ENCODE measurements around the gene FBXL7.

DNA sequence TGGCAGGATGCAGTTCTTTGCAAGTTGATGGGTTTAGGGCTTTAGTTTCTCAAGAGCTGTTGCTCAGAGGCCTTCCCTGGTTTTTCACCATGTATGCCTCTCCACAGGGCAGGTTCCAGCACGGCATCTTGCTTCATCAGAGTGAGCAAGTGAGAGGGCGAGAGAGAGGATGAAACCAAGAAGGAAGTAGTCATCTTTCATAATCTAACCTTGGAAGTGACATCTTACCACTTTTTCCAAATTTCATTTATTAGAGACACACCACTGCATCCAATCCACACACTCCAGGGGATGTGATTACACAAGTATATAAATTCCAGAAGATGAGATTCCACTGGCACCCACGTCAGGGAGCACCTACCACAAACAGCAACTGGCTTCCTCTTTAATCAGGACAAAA, 385.2 kb downstream of the FBXL7 start:
- TF ChIP-seq POLR2A (IDR thresholded peaks at IDR 0.05) (no peak), POLR2AphosphoS5 (IDR thresholded peaks at IDR 0.05) (no peak), EP300 (IDR thresholded peaks at IDR 0.05) (no peak)
- TF ChIP-seq, protein P1, sequence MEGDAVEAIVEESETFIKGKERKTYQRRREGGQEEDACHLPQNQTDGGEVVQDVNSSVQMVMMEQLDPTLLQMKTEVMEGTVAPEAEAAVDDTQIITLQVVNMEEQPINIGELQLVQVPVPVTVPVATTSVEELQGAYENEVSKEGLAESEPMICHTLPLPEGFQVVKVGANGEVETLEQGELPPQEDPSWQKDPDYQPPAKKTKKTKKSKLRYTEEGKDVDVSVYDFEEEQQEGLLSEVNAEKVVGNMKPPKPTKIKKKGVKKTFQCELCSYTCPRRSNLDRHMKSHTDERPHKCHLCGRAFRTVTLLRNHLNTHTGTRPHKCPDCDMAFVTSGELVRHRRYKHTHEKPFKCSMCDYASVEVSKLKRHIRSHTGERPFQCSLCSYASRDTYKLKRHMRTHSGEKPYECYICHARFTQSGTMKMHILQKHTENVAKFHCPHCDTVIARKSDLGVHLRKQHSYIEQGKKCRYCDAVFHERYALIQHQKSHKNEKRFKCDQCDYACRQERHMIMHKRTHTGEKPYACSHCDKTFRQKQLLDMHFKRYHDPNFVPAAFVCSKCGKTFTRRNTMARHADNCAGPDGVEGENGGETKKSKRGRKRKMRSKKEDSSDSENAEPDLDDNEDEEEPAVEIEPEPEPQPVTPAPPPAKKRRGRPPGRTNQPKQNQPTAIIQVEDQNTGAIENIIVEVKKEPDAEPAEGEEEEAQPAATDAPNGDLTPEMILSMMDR (IDR thresholded peaks at IDR 0.05): no peak

All from suprapubic skin (tissue), 4 donors.